Esophagus muscularis mucosa (tissue), 4 donors: ENCODE measurements around the gene ZNF385A.

Experiments used
- EP300 ChIP-seq: sonication (generic); formaldehyde crosslinking; IDR thresholded peaks from one replicate; pipeline ENCODE4 v1.6.1; 2017; ENCODE audit warnings: antibody characterized with exemption
- POLR2A ChIP-seq: fragments of 450-650 bp; IDR thresholded peaks from one replicate; pipeline ENCODE4 v1.6.1; 2017; ENCODE audit warnings: antibody characterized with exemption, moderate library complexity, mild to moderate bottlenecking, low read depth
- POLR2AphosphoS5 ChIP-seq, 2 donors: sonication (generic); formaldehyde crosslinking; IDR thresholded peaks; one replicate each; pipeline ENCODE4 v1.6.1; 2017; ENCODE audit warnings: antibody characterized with exemption in 2 of 2
- TF ChIP-seq, protein P1 (sequence below), 3 experiments: fragments of 200-600 bp in 2 of 3; fragments of 450-650 bp in 1 of 3; sonication (generic) in 2 of 3; IDR thresholded peaks; one replicate each; pipeline ENCODE4 v1.5.1; 2017 to 2019; ENCODE audit warnings: antibody characterized with exemption in 3 of 3, mild to moderate bottlenecking in 2 of 3, moderate library complexity in 1 of 3

DNA sequence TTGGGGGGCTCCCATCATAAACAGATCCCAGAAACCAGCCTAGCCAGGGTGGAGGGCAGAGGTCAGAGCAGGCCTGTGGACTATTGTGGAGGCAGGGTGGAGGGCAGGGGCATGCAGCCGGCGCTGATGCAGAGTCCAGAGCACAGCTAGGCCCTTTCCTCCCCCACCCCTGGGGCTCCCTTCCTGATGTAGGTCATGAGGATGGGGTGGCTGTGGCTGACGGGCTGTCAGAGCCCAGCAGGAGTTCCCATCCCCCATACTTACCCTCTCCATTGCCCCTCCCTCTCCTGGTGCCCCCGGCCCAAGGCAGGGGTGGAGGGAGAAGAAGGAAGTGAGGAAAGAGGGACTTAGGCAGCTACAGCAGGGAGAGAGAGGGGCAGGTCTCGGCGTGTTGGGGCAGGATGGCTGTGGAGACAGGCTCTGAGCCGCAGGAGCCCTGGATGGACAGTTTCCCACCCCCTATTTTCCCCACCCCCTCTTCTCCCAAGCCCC, 5.7 kb upstream of the ZNF385A start:
- TF ChIP-seq, protein P1, sequence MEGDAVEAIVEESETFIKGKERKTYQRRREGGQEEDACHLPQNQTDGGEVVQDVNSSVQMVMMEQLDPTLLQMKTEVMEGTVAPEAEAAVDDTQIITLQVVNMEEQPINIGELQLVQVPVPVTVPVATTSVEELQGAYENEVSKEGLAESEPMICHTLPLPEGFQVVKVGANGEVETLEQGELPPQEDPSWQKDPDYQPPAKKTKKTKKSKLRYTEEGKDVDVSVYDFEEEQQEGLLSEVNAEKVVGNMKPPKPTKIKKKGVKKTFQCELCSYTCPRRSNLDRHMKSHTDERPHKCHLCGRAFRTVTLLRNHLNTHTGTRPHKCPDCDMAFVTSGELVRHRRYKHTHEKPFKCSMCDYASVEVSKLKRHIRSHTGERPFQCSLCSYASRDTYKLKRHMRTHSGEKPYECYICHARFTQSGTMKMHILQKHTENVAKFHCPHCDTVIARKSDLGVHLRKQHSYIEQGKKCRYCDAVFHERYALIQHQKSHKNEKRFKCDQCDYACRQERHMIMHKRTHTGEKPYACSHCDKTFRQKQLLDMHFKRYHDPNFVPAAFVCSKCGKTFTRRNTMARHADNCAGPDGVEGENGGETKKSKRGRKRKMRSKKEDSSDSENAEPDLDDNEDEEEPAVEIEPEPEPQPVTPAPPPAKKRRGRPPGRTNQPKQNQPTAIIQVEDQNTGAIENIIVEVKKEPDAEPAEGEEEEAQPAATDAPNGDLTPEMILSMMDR (IDR thresholded peaks at IDR 0.05), result no peak
- TF ChIP-seq EP300, result no peak
- TF ChIP-seq POLR2AphosphoS5 (IDR thresholded peaks at IDR 0.05), result no peak
- no peak for TF ChIP-seq POLR2A
